Activated CD4-positive, alpha-beta memory T cell treated with anti-CD3 and anti-CD28 coated beads, Interleukin-2, amount 10 ng/mL, durations not matched to agents 7 days and 5 days (primary cell): ENCODE results near the gene TP63. TPM values are rescaled to one million over a fixed set of nuclear protein-coding genes. Genes with fewer than 3 reads are reported as not detected.
"Not testable (repeated sequence)": the region's sequence is repeated elsewhere in the genome, so short reads cannot be mapped to it uniquely, and the experiment has no call there.

Experiments
- CTCF ChIA-PET: fragments of 350-600 bp; sonication (Branson Sonifier 250); formaldehyde crosslinking; loops from one replicate; lab custom pipeline; 2021; ENCODE audit warnings: antibody characterized with exemption, inconsistent platforms; lab: Charles Lee
- POLR2A ChIA-PET: fragments of 350-600 bp; sonication (Branson Sonifier 250); formaldehyde crosslinking; loops from one replicate; lab custom pipeline; 2021; ENCODE audit warnings: antibody characterized with exemption; lab: Charles Lee
- DNase-seq: peaks from one replicate; pipeline ENCODE4 v3.0.0-alpha.2; 2020
- H3K27ac Mint-ChIP-seq: one replicate; pipeline ENCODE4 v1.8.0; 2021; ENCODE audit warnings: mild to moderate bottlenecking, mixed read lengths
- H3K27me3 Mint-ChIP-seq: one replicate; pipeline ENCODE4 v1.8.0; 2021; ENCODE audit warnings: mixed read lengths
- H3K36me3 Mint-ChIP-seq: one replicate; pipeline ENCODE4 v1.8.0; 2021; ENCODE audit warnings: low read depth, mixed read lengths
- H3K4me1 Mint-ChIP-seq: one replicate; pipeline ENCODE4 v1.8.0; 2021; ENCODE audit warnings: mixed read lengths
- H3K4me3 Mint-ChIP-seq: one replicate; pipeline ENCODE4 v1.8.0; 2021; ENCODE audit warnings: mild to moderate bottlenecking, mixed read lengths
- H3K9me3 Mint-ChIP-seq: one replicate; pipeline ENCODE4 v1.8.0; 2021; ENCODE audit warnings: mixed read lengths
- total RNA-seq, 2 experiments: library from RNA; stranded (reverse); gene quantifications; one replicate each; pipeline ENCODE4 v1.2.3, GENCODE V29; 2021

TP63 gene
- total RNA-seq, 2 experiments from 2014 or later: 1.1 to 1.7 TPM

DNA sequence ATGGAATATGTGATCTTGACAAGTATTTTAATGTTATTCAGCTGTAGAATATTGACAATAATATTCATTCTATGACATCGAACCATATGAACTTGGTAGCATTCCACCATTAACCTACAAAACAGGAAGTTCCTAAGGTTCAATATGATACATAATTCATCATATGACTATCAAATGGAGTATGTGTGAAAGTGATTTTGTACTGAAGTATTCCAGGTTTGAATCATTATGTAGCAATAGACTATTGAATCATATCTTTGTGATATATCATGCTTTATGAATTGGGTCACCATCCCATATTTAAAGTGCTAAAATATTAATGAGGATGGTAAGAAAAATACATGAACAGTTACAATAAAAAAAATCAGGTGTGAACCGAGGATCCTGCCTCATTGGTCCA is 95.1 kb downstream of the TP63 start:
- peaks cover 2% of the 10 kb centered on the region for H3K27me3 Mint-ChIP-seq
- no peak overlapping the region for H3K27ac Mint-ChIP-seq
- CTCF ChIA-PET: no interaction called here
- H3K4me1 Mint-ChIP-seq: no peaks in the 10 kb centered on the region
- no peaks in the 10 kb centered on the region for H3K9me3 Mint-ChIP-seq
- H3K36me3 Mint-ChIP-seq: no peaks in the 10 kb centered on the region
- no peak for DNase-seq
- no peak overlapping the region for H3K4me3 Mint-ChIP-seq
- POLR2A ChIA-PET: no interaction called here

DNA sequence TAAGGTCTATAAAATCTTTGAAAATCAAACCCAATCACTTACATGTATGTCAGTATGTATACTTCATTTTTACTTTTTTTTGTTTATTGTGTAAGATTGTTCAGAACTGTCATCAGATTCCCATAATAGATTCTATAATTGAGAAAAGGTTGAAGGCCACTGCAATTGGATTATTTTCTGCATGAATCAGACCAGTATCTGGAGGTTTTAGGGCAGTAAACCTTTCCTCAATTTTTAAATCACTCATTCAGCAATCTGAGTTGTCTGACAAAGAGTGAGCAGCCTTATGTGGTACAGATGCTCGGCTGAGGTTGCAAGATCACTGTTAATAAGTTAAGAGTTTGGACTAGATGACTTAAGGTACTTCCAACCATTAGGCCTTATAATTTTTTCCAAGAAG is 96.0 kb downstream of the TP63 start:
- H3K36me3 Mint-ChIP-seq: no peaks in the 10 kb centered on the region
- no peak for DNase-seq
- no peak overlapping the region for H3K27ac Mint-ChIP-seq
- ChIA-PET CTCF (no interaction called here), POLR2A (no interaction called here)
- H3K4me3 Mint-ChIP-seq: no peak overlapping the region
- peaks cover 2% of the 10 kb centered on the region for H3K27me3 Mint-ChIP-seq
- H3K9me3 Mint-ChIP-seq: no peaks in the 10 kb centered on the region
- no peaks in the 10 kb centered on the region for H3K4me1 Mint-ChIP-seq

DNA sequence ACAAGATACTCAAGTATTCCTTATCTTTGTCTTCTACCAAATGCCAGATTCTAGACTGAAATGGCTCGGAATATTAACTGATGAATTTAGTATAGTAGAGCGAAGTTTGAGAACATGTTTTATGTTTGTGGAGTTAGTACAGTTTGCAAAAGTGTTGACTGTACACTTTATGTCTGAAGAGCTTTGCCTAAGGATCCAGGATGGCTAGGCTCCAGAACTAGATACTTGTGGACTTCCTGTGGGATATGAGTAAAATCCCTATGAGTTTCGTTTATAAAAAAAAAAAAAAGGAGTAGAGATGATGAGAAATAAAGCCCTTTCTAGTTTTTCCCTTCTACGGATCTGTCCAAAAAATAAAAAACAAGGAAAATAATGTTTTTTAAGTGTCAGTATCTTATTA is 96.7 kb downstream of the TP63 start:
- Mint-ChIP-seq H3K27ac (no peak overlapping the region), H3K27me3 (peaks cover 2% of the 10 kb centered on the region), H3K4me1 (no peaks in the 10 kb centered on the region), H3K4me3 (no peak overlapping the region), H3K36me3 (no peaks in the 10 kb centered on the region), H3K9me3 (no peaks in the 10 kb centered on the region)
- POLR2A ChIA-PET: no interaction called here
- CTCF ChIA-PET: no interaction called here
- DNase-seq: no peak

DNA sequence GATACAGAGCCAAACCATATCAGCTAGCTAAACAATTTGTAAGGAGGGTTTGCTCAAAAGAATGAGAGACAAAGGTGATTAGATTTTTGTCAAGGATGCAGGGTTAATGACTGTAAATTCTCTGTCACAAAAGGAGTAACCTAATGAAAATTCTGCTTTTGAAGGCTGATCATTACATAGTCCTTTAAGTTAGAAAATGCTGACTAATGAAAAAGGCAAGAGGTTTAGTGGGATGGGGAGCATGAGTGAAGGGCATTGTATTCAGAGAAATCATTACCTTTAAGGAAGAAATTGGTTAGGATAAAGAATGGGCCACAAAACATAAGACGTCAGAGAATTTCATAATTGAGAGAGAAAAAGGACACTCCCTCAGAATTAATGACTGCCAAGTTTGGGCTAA is 97.7 kb downstream of the TP63 start:
- DNase-seq: no peak
- no peaks in the 10 kb centered on the region for H3K36me3 Mint-ChIP-seq
- H3K27ac Mint-ChIP-seq: no peak overlapping the region
- no peaks in the 10 kb centered on the region for H3K9me3 Mint-ChIP-seq
- no peaks in the 10 kb centered on the region for H3K27me3 Mint-ChIP-seq
- H3K4me1 Mint-ChIP-seq: no peaks in the 10 kb centered on the region
- ChIA-PET POLR2A (no interaction called here), CTCF (no interaction called here)
- no peak overlapping the region for H3K4me3 Mint-ChIP-seq

DNA sequence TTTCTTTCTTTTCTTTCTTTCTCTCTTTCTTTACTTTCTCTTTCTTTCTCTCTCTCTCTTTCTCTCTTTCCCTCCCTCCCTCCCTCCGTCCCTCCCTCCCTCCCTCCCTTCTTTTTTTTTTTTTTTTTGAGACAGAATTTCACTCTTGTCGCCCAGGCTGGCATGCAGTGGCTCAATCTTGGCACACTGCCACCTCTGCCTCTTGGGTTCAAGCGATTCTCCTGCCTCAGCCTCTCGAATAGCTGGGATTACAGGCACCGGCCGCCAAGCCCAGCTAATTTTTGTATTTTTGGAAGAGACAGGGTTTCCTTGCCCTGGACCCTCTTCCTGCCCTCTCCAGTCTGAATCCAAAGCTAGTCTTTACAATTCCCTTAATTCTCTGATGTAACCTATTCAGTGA is 102.9 kb downstream of the TP63 start:
- Mint-ChIP-seq H3K4me3 (no peak overlapping the region), H3K36me3 (no peaks in the 10 kb centered on the region), H3K27ac (no peak overlapping the region), H3K4me1 (peaks cover 2% of the 10 kb centered on the region), H3K27me3 (peaks cover 2% of the 10 kb centered on the region), H3K9me3 (no peaks in the 10 kb centered on the region)
- CTCF ChIA-PET: no interaction called here
- DNase-seq: no peak
- POLR2A ChIA-PET: no interaction called here

DNA sequence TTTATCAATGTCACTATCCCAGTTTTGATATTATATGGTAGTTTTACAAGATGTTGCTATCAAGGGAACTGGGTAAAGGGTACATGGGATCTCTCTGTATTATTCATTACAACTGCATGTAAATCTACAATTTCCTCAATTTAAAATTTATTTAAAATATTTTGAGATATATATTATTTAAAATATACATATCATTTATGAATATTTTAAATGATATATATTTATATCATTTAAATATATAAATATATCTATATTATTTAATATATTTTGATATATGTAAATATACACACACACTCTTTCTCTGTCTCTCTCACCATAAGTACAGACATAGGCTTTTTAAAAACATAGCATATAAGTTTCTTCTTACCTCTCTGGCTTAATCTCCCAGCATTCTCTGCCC is 104.7 kb downstream of the TP63 start:
- H3K27ac Mint-ChIP-seq: no peak overlapping the region
- CTCF ChIA-PET: no interaction called here

DNA sequence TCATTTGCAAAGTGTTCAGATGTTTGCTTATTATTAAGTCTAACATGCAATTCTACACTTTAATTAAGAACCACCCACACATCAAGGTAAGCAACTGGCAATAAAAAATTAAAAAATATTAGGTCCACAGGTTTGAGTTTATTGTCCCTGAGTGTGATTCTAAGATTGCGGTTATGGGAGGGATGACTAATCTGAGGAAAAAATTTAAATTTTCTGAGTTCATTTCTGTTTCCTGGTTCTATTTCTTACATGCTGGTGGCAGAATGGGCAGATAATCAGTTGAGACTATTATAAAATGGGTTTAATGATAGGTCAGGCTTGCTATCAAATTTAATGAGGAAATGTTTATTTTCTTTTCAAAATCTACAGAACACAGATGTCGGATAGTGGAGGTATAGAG is 105.9 kb downstream of the TP63 start:
- ChIA-PET POLR2A (no interaction called here), CTCF (no interaction called here)
- DNase-seq: no peak
- Mint-ChIP-seq H3K27ac (no peak overlapping the region), H3K9me3 (no peaks in the 10 kb centered on the region), H3K27me3 (peaks cover 2% of the 10 kb centered on the region), H3K4me1 (peaks cover 2% of the 10 kb centered on the region), H3K4me3 (no peak overlapping the region), H3K36me3 (no peaks in the 10 kb centered on the region)

More for the DNA sequence above, 104.7 kb downstream of the TP63 start:
- H3K27me3 Mint-ChIP-seq: peaks cover 2% of the 10 kb centered on the region
- POLR2A ChIA-PET: no interaction called here
- H3K36me3 Mint-ChIP-seq: no peaks in the 10 kb centered on the region
- no peak overlapping the region for H3K4me3 Mint-ChIP-seq
- no peak for DNase-seq
- H3K4me1 Mint-ChIP-seq: peaks cover 2% of the 10 kb centered on the region
- H3K9me3 Mint-ChIP-seq: no peaks in the 10 kb centered on the region

DNA sequence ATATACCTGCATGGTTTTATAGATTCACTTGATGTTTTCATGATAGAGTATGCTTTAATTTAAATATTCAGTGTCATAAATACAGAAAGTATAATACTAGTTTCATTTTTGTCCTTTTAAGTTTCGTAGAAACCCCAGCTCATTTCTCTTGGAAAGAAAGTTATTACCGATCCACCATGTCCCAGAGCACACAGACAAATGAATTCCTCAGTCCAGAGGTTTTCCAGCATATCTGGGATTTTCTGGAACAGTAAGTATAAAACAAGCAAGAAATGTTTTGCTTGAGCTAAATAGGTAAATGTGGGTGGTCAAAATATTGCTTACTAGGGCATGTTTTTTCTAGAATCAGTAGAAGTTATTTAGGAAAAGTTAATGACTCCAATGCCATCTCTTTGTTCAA is 106.4 kb downstream of the TP63 start:
- POLR2A ChIA-PET: no interaction called here
- H3K4me3 Mint-ChIP-seq: no peak overlapping the region
- no peak overlapping the region for H3K27ac Mint-ChIP-seq
- H3K4me1 Mint-ChIP-seq: peaks cover 2% of the 10 kb centered on the region
- DNase-seq: no peak
- H3K27me3 Mint-ChIP-seq: peaks cover 2% of the 10 kb centered on the region
- no peaks in the 10 kb centered on the region for H3K36me3 Mint-ChIP-seq
- CTCF ChIA-PET: no interaction called here
- no peaks in the 10 kb centered on the region for H3K9me3 Mint-ChIP-seq

DNA sequence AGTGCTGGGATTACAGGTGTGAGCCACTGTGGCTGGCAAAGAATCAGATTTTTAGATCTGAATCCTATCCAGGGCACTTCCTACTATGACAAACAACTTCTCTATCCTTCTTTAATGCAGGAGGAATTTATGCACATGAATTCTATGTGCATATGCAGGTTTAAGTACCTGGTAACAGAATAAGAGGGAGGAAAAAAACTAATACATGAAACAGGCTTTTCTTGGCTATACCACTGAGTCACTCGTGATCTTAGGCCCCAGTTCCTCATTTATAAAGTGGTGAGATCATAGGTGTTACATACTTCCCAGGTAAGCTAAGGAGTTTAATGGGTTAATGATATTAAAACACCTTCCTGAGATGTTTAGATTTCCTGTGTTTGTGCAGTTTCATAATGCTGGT is 108.2 kb downstream of the TP63 start:
- CTCF ChIA-PET: no interaction called here

DNA sequence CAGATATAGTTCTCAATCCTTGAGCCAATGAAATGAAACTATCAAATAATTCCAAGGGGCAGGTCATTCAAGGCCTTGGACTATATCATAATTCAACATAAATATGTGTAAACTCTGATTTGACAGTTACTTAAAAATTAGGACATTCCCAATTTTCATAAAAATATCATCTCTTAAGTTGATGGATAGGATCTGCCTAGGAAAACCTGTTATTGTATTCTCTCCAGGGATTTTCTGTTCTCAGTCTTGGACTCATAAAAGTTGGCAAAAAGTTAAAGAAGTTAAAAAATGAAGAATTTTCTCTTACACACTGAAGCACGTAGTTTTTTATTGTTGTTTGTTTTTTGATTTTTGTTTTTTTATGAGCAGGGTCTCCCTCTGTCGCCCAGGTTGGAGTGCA is 109.0 kb downstream of the TP63 start:
- H3K9me3 Mint-ChIP-seq: peaks cover 12% of the 10 kb centered on the region
- H3K4me1 Mint-ChIP-seq: peaks cover 8% of the 10 kb centered on the region
- CTCF ChIA-PET: no interaction called here
- DNase-seq: no peak
- no peaks in the 10 kb centered on the region for H3K36me3 Mint-ChIP-seq
- POLR2A ChIA-PET: no interaction called here
- H3K4me3 Mint-ChIP-seq: no peak overlapping the region
- H3K27me3 Mint-ChIP-seq: no peaks in the 10 kb centered on the region
- no peak overlapping the region for H3K27ac Mint-ChIP-seq

More for the DNA sequence above, 108.2 kb downstream of the TP63 start:
- peaks cover 2% of the 10 kb centered on the region for H3K4me1 Mint-ChIP-seq
- POLR2A ChIA-PET: no interaction called here
- peaks cover 2% of the 10 kb centered on the region for H3K27me3 Mint-ChIP-seq
- no peak overlapping the region for H3K4me3 Mint-ChIP-seq
- no peak overlapping the region for H3K27ac Mint-ChIP-seq
- peaks cover 4% of the 10 kb centered on the region for H3K9me3 Mint-ChIP-seq
- no peaks in the 10 kb centered on the region for H3K36me3 Mint-ChIP-seq
- DNase-seq: no peak

DNA sequence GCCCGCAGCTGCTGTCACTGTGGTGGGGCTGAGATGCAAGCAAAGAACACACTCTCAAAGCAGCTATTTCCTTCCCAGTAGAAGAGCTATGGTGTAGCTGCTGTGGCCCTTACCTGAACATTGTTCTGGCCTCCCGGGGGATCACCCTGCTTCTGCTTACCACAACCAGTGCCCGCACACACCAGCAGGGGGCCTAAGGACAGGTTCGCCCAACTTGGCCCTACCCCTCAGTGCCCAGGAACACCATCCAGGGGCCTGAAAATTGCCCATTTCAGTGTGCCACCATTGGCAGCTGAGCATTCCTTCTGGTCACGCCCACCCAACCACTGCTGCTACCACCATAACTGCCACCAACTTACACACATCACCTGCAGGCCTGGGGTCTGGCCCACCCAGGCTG is 113.0 kb downstream of the TP63 start:
- H3K4me3 Mint-ChIP-seq: no peak overlapping the region
- H3K9me3 Mint-ChIP-seq: peaks cover 15% of the 10 kb centered on the region
- no peak overlapping the region for H3K27ac Mint-ChIP-seq
- ChIA-PET POLR2A (no interaction called here), CTCF (no interaction called here)
- H3K36me3 Mint-ChIP-seq: peaks cover 2% of the 10 kb centered on the region
- H3K4me1 Mint-ChIP-seq: peaks cover 7% of the 10 kb centered on the region
- no peaks in the 10 kb centered on the region for H3K27me3 Mint-ChIP-seq
- no peak for DNase-seq

DNA sequence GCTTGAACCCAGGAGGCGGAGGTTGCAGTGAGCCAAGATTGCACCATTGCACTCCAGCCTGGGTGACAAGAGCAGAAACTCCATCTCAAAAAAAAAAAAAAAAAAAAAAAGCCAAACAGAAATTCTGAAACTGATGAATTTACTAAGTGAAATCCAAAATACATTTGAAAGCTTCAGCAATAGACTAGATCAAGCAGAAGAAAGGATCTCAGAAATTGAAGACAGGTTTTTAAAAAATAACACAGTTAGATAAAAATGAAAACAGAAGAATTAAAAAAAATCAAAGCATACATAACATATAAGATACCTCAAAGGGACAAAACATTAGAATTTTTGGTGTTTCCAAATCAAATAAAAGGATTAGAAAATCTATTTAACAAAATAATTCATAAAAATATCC is 114.4 kb downstream of the TP63 start:
- H3K36me3 Mint-ChIP-seq: peaks cover 2% of the 10 kb centered on the region
- H3K9me3 Mint-ChIP-seq: peaks cover 15% of the 10 kb centered on the region
- H3K4me3 Mint-ChIP-seq: no peak overlapping the region
- no peaks in the 10 kb centered on the region for H3K27me3 Mint-ChIP-seq
- no peak for DNase-seq
- POLR2A ChIA-PET: no interaction called here
- no peak overlapping the region for H3K27ac Mint-ChIP-seq
- CTCF ChIA-PET: no interaction called here
- H3K4me1 Mint-ChIP-seq: peaks cover 7% of the 10 kb centered on the region

DNA sequence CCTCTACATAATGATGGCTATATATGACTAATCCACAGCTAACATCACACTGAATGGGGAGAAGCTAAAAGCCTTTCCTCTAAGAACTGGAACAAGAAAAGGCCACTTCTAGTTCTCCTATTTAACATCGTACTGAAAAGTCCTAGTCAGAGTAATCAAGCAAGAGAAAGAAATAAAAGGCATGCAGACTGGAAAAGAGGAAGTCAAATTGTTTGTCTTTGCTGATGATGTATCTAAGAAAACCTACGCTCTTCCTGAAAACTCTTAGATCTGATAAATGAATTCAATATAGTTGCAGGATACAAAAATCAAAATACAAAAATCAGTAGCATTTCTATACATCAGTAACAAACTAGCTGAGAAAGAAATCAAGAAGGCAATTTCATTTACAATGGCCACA is 116.9 kb downstream of the TP63 start:
- POLR2A ChIA-PET: no interaction called here
- Mint-ChIP-seq H3K27me3 (no peaks in the 10 kb centered on the region), H3K9me3 (peaks cover 15% of the 10 kb centered on the region), H3K36me3 (peaks cover 2% of the 10 kb centered on the region), H3K27ac (no peak overlapping the region), H3K4me3 (no peak overlapping the region), H3K4me1 (peaks cover 7% of the 10 kb centered on the region)
- CTCF ChIA-PET: no interaction called here
- no peak for DNase-seq

DNA sequence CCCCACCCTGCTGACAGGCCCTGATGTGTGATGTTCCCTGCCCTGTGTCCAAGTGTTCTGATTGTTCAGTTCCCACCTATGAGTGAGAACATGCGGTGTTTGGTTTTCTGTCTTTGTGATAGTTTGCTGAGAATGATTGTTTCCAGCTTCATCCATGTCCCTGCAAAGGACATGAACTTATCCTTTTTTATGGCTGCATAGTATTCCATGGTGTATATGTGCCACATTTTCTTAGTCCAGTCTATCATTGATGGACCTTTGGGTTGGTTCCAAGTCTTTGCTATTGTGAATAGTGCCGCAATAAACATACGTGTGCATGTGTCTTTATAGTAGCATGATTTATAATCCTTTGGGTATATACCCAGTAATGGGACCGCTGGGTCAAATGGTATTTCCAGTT is 119.8 kb downstream of the TP63 start:
- POLR2A ChIA-PET, H3K27me3 Mint-ChIP-seq, H3K9me3 Mint-ChIP-seq, H3K4me1 Mint-ChIP-seq, H3K36me3 Mint-ChIP-seq, H3K27ac Mint-ChIP-seq, DNase-seq, CTCF ChIA-PET, H3K4me3 Mint-ChIP-seq: not testable (repeated sequence)

DNA sequence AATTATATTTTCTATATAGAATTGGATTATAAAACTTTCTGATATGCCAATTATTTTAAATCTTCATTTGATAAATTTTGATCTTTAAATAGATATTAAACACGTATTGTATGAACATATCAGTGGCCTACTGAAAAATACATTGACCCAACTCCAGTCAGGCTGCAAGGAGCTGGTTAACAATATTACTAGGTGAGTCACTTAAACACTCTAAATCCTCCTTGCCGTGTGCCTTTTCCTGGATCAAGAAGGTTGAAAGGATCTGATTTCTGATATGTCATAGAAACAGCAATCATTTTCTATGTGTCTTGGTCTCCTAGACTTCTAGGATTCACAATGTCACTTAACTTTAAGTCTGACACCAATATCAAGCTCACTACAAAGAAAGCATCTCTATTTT is 123.2 kb downstream of the TP63 start:
- CTCF ChIA-PET: no interaction called here
- H3K27ac Mint-ChIP-seq: no peak overlapping the region
- POLR2A ChIA-PET: no interaction called here
- H3K27me3 Mint-ChIP-seq: no peaks in the 10 kb centered on the region
- no peaks in the 10 kb centered on the region for H3K9me3 Mint-ChIP-seq
- DNase-seq: no peak
- H3K4me3 Mint-ChIP-seq: no peak overlapping the region
- H3K4me1 Mint-ChIP-seq: no peaks in the 10 kb centered on the region
- H3K36me3 Mint-ChIP-seq: no peaks in the 10 kb centered on the region
